Measurements from ENCODE around the gene INO80.
A peak's percentile ranks its signal among the peaks of the same experiment; 100 is the strongest.

The INO80 gene, protein sequence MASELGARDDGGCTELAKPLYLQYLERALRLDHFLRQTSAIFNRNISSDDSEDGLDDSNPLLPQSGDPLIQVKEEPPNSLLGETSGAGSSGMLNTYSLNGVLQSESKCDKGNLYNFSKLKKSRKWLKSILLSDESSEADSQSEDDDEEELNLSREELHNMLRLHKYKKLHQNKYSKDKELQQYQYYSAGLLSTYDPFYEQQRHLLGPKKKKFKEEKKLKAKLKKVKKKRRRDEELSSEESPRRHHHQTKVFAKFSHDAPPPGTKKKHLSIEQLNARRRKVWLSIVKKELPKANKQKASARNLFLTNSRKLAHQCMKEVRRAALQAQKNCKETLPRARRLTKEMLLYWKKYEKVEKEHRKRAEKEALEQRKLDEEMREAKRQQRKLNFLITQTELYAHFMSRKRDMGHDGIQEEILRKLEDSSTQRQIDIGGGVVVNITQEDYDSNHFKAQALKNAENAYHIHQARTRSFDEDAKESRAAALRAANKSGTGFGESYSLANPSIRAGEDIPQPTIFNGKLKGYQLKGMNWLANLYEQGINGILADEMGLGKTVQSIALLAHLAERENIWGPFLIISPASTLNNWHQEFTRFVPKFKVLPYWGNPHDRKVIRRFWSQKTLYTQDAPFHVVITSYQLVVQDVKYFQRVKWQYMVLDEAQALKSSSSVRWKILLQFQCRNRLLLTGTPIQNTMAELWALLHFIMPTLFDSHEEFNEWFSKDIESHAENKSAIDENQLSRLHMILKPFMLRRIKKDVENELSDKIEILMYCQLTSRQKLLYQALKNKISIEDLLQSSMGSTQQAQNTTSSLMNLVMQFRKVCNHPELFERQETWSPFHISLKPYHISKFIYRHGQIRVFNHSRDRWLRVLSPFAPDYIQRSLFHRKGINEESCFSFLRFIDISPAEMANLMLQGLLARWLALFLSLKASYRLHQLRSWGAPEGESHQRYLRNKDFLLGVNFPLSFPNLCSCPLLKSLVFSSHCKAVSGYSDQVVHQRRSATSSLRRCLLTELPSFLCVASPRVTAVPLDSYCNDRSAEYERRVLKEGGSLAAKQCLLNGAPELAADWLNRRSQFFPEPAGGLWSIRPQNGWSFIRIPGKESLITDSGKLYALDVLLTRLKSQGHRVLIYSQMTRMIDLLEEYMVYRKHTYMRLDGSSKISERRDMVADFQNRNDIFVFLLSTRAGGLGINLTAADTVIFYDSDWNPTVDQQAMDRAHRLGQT (N-terminal part only)

DNA sequence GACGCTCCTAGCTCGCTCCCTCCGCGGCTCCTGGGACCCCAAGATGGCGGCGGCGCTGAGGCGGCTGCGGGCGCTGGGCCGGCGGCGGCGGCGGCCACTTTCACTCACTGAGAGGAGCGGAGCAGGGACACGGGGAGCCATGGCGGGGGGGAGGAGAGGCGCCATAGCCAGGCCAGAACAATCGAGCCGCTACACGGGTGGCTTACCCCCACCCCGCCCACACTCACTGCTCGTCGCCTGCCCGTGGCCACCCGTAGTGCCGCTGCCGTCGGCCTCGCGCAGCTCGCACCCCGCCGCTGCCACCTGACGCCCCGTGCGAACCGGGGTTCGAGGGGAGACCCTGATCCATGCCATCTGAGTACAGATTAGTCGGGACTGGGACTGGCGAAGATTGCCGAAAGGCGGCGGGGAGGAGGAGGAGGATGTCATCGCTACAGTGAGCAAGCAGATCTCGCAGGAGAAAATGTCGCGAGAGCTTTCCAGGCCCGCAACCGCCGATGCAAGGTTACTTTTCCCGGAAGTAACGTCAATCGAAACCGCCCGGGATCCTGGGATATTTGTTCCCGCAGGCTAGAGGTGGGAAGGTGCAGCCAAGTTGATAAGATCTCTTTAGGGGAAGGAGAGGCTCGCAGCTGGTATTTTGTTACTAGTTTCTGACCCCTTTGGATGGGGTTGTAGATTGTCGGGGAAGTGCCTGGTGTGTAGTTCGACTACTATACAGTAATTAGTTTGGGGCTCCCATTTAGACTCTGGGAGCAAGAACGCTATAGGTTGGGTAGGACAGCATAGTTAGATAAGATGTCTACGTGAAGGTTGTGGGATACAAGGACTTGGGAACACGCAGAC is at the start of gene INO80:
Gene INO80, minus strand, starts transcription at position 165 of the 846 bp plus-strand sequence. CDS start 19,970 bp downstream, outside the sequence.
- no peaks in the 10 kb centered on the region for H3K9me3 ChIP-seq (ENCODE audit: control insufficient read depth, low read depth, low read length)
- peak within 1 kb of the TSS; percentile 98 for H3K4me3 ChIP-seq (ENCODE audit: low read length)
- no peaks in the 10 kb centered on the region for H3K27me3 ChIP-seq (ENCODE audit: control insufficient read depth, insufficient read depth, low read length)
- peak within 1 kb of the TSS; percentile 98 for H3K9ac ChIP-seq (ENCODE audit: low read length)
- peaks cover 6% of the 10 kb centered on the region for H3K36me3 ChIP-seq (ENCODE audit: control insufficient read depth, low read depth, low read length)
- peak within 1 kb of the TSS; percentile 98 for H3K27ac ChIP-seq (ENCODE audit: low read length)
- peaks cover 11% of the 10 kb centered on the region for H3K4me1 ChIP-seq (ENCODE audit: control insufficient read depth, low read depth, low read length)

DNA sequence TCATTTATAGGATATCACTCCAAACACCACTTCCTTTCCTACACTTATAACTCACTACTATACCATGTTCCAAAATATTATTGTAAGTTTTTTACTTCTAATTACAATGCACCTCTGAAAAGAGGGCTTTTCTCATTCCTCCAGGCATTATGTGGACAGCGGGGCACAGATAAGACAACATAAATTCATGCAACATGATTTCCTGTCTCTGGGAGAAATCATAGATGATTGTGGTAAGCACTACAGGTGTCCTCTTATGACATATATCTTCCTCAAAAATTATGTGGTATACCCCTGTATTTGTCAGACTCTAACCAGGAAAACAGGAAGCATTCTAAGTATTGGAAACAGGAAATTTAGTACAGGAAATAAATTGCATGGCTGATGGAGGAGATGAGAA is 45.7 kb upstream of the INO80 start:
- Histone ChIP-seq H3K4me3 (ENCODE audit: low read length) (no peak overlapping the region), H3K9ac (ENCODE audit: low read length) (no peak overlapping the region), H3K36me3 (ENCODE audit: control insufficient read depth, low read depth, low read length) (no peaks in the 10 kb centered on the region), H3K27me3 (ENCODE audit: control insufficient read depth, insufficient read depth, low read length) (no peaks in the 10 kb centered on the region), H3K27ac (ENCODE audit: low read length) (no peak overlapping the region), H3K9me3 (ENCODE audit: control insufficient read depth, low read depth, low read length) (no peaks in the 10 kb centered on the region), H3K4me1 (ENCODE audit: control insufficient read depth, low read depth, low read length) (no peaks in the 10 kb centered on the region)

DNA sequence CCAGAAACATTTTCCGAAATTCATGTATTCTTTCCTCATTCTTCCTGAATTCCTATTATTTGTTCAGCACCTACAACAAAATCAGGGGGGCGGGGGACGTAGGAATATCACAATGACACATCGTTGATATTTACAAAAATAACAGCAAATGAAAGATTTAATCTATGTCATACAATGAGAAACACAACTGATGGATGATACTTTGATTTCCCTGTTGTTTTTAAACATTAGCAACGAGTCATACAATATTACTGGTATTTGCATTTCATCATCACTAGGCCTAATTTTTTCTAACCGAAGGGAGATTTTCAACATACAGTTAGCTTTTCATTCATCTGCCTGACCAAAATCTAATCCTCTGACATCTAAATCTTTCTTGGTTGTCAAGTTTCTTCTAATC is 45.3 kb upstream of the INO80 start:
- H3K4me1 ChIP-seq (ENCODE audit: control insufficient read depth, low read depth, low read length): no peaks in the 10 kb centered on the region
- no peak overlapping the region for H3K4me3 ChIP-seq (ENCODE audit: low read length)
- no peak overlapping the region for H3K9ac ChIP-seq (ENCODE audit: low read length)
- H3K27me3 ChIP-seq (ENCODE audit: control insufficient read depth, insufficient read depth, low read length): no peaks in the 10 kb centered on the region
- no peaks in the 10 kb centered on the region for H3K36me3 ChIP-seq (ENCODE audit: control insufficient read depth, low read depth, low read length)
- H3K9me3 ChIP-seq (ENCODE audit: control insufficient read depth, low read depth, low read length): no peaks in the 10 kb centered on the region
- H3K27ac ChIP-seq (ENCODE audit: low read length): no peak overlapping the region

DNA sequence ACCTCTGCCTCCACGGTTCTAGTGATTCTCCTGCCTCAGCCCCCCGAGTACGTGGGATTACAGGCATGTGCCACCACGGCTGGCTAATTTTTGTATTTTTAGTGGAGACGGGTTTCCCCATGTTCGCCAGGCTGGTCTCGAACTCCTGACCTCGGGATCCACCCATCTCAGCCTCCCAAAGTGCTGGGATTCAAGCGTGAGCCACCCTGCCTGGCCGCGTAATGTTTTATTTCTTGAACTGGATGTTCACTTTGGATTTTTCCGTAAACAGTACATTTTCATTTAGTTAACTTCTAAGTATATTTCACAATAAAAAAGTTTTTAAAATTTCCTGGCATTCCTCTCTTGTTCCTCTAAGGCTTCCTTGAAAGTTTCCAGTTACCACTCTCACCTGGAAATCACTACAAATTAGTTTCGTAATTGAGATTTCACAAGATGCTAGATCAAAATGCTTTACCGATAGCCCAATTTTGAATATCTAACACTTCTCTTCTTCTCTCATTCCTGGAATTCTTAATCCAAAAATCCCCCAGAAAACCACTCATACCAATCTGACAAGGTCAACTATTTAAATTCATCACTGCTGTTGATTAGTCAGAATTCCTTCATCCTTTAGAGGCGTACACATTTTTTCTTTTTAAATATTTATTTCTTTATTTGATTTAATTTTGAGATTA is 44.7 kb upstream of the INO80 start:
- H3K4me1 ChIP-seq (ENCODE audit: control insufficient read depth, low read depth, low read length): no peaks in the 10 kb centered on the region
- no peak overlapping the region for H3K4me3 ChIP-seq (ENCODE audit: low read length)
- H3K36me3 ChIP-seq (ENCODE audit: control insufficient read depth, low read depth, low read length): no peaks in the 10 kb centered on the region
- no peaks in the 10 kb centered on the region for H3K27me3 ChIP-seq (ENCODE audit: control insufficient read depth, insufficient read depth, low read length)
- no peaks in the 10 kb centered on the region for H3K9me3 ChIP-seq (ENCODE audit: control insufficient read depth, low read depth, low read length)
- H3K27ac ChIP-seq (ENCODE audit: low read length): no peak overlapping the region
- H3K9ac ChIP-seq (ENCODE audit: low read length): no peak overlapping the region

DNA sequence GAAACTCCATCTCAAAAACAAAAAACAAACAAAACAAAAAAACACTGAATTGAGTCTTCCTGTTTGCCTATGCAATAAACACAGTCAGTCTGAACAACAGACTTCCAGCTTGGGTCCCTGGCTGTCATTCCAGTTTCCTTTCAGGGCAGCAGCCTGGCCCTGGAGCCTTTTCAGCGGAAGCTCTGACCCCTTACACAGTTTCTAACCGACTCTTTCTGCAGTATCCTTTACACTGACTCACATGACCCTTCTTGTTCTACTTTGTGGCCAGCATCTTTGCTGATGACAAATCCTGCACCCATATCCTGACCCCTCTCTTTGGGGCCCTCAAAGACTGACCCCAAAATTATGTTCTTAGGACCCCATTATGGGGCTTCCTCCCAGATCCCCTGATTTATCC is 38.3 kb upstream of the INO80 start:
- Histone ChIP-seq H3K9ac (ENCODE audit: low read length) (no peak overlapping the region), H3K27ac (ENCODE audit: low read length) (no peak overlapping the region), H3K36me3 (ENCODE audit: control insufficient read depth, low read depth, low read length) (no peaks in the 10 kb centered on the region), H3K4me1 (ENCODE audit: control insufficient read depth, low read depth, low read length) (no peaks in the 10 kb centered on the region), H3K9me3 (ENCODE audit: control insufficient read depth, low read depth, low read length) (no peaks in the 10 kb centered on the region), H3K4me3 (ENCODE audit: low read length) (no peak overlapping the region), H3K27me3 (ENCODE audit: control insufficient read depth, insufficient read depth, low read length) (no peaks in the 10 kb centered on the region)

DNA sequence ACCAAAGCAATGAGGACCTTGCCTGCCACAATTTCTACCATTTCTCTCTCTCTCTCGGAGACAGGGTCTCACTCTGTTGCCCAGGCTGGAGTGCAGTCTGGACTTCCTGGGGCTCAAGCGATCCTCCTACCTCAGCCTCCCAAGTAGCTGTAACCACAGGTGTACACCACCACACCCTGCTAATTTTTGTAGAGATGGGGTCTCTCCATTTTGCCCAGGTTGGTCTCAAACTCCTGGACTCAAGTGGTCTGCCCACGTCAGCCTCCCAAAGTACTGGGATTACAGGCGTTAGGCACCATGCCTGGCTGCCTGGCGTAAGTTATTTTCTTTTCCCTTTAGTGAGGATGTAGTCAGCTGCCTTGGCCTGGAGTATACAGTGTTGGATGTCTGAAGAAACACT is 37.7 kb upstream of the INO80 start:
- Histone ChIP-seq H3K4me1 (ENCODE audit: control insufficient read depth, low read depth, low read length) (no peaks in the 10 kb centered on the region), H3K27me3 (ENCODE audit: control insufficient read depth, insufficient read depth, low read length) (no peaks in the 10 kb centered on the region), H3K27ac (ENCODE audit: low read length) (no peak overlapping the region), H3K9me3 (ENCODE audit: control insufficient read depth, low read depth, low read length) (no peaks in the 10 kb centered on the region), H3K4me3 (ENCODE audit: low read length) (no peak overlapping the region), H3K36me3 (ENCODE audit: control insufficient read depth, low read depth, low read length) (no peaks in the 10 kb centered on the region), H3K9ac (ENCODE audit: low read length) (no peak overlapping the region)

DNA sequence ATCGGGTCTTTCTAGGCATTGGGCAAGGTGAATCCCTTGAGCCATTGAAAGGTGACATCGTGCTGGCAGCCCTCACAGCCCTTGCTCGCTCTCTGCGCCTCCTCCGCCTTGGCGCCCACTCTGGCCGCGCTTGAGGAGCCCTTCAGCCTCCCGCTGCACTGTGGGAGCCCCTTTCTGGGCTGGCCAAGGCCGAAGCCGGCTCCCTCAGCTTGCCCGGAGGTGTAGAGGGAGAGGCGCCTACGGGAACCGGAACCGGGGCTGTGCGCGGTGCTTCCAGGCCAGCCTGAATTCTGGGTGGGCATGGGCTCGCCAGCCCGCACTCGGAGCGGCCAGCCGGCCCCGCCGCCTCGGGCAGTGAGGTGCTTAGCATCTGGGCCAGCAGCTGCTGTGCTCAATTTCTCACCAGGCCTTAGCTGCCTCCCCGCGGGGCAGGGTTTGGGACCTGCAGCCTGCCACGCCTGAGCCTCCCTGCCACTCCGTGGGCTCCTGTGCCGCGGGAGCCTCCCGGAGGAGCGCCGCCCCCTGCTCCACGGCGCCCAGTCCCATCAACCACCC is 35.4 kb upstream of the INO80 start:
- Histone ChIP-seq H3K36me3 (ENCODE audit: control insufficient read depth, low read depth, low read length) (no peaks in the 10 kb centered on the region), H3K4me1 (ENCODE audit: control insufficient read depth, low read depth, low read length) (no peaks in the 10 kb centered on the region), H3K9me3 (ENCODE audit: control insufficient read depth, low read depth, low read length) (no peaks in the 10 kb centered on the region), H3K4me3 (ENCODE audit: low read length) (no peak overlapping the region), H3K27ac (ENCODE audit: low read length) (no peak overlapping the region), H3K27me3 (ENCODE audit: control insufficient read depth, insufficient read depth, low read length) (no peaks in the 10 kb centered on the region), H3K9ac (ENCODE audit: low read length) (no peak overlapping the region)

DNA sequence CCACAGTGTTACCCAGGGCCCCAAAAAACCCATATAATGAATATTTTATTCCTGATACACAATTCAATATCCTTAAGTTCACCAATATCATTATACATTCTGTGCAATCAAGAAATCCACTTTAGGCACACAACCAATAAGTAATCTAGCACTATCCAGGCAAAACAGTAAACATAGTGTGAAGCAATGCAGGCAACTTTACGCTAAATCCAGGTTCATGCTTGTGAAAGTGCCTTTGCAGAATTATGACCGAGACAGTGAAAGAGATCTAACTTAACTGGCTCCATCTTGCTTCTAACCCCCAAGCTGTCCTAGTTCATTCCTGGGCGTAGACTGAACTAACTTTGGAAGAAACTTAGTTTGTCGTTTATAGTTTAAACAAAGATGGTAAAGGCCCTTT is 34.2 kb upstream of the INO80 start:
- no peak overlapping the region for H3K27ac ChIP-seq (ENCODE audit: low read length)
- no peaks in the 10 kb centered on the region for H3K27me3 ChIP-seq (ENCODE audit: control insufficient read depth, insufficient read depth, low read length)
- H3K9me3 ChIP-seq (ENCODE audit: control insufficient read depth, low read depth, low read length): no peaks in the 10 kb centered on the region
- no peak overlapping the region for H3K9ac ChIP-seq (ENCODE audit: low read length)
- H3K4me1 ChIP-seq (ENCODE audit: control insufficient read depth, low read depth, low read length): no peaks in the 10 kb centered on the region
- no peaks in the 10 kb centered on the region for H3K36me3 ChIP-seq (ENCODE audit: control insufficient read depth, low read depth, low read length)
- H3K4me3 ChIP-seq (ENCODE audit: low read length): no peak overlapping the region

DNA sequence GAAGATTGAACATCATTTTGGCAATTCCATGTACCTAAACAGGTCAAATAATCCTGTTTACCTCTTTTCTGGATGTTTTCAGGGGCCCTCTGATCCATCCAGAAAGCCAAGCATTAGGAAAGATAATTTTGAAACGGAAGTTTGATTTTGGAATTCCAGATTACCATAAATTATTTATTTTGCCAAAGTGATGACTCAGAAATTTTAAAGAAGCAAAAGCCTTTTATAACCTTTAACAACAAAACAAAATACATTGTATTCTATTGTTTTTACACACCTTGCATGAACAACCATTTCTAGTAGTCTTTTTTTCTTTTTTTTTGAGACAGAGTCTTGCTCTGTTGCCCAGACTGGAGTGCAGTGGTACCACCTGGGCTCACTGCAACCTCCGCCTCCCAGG is 32.0 kb upstream of the INO80 start:
- H3K27me3 ChIP-seq (ENCODE audit: control insufficient read depth, insufficient read depth, low read length): no peaks in the 10 kb centered on the region
- H3K27ac ChIP-seq (ENCODE audit: low read length): no peak overlapping the region
- H3K9me3 ChIP-seq (ENCODE audit: control insufficient read depth, low read depth, low read length): no peaks in the 10 kb centered on the region
- H3K36me3 ChIP-seq (ENCODE audit: control insufficient read depth, low read depth, low read length): no peaks in the 10 kb centered on the region
- H3K4me3 ChIP-seq (ENCODE audit: low read length): no peak overlapping the region
- H3K9ac ChIP-seq (ENCODE audit: low read length): no peak overlapping the region
- H3K4me1 ChIP-seq (ENCODE audit: control insufficient read depth, low read depth, low read length): no peaks in the 10 kb centered on the region

DNA sequence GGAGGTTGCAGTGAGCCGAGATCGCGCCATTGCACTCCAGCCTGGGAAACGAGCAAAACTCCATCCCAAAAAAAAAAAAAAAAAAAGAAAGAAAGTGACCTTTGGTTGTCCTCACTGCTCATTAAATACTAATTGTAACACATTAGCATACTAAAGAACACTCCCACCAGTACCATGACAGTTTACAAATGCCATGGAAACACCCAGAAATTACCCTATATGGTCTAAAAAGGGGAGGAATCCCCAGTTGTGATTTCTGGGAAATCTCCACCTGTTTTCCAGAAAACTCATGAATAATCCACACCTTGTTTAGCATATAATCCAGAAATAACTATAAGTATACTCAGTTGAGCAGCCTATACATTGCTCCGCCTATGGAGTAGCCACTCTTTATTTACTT is 23.5 kb upstream of the INO80 start:
- no peak overlapping the region for H3K27ac ChIP-seq (ENCODE audit: low read length)
- no peaks in the 10 kb centered on the region for H3K36me3 ChIP-seq (ENCODE audit: control insufficient read depth, low read depth, low read length)
- H3K9me3 ChIP-seq (ENCODE audit: control insufficient read depth, low read depth, low read length): no peaks in the 10 kb centered on the region

More for the DNA sequence above, 23.5 kb upstream of the INO80 start:
- H3K27me3 ChIP-seq (ENCODE audit: control insufficient read depth, insufficient read depth, low read length): no peaks in the 10 kb centered on the region
- no peak overlapping the region for H3K9ac ChIP-seq (ENCODE audit: low read length)
- H3K4me1 ChIP-seq (ENCODE audit: control insufficient read depth, low read depth, low read length): no peaks in the 10 kb centered on the region
- no peak overlapping the region for H3K4me3 ChIP-seq (ENCODE audit: low read length)
